GM10248 (cell line): Measurements from ENCODE around the gene RYK.
A peak's percentile ranks its signal among the peaks of the same experiment; 100 is the strongest.

Source experiments
- CTCF ChIA-PET: fragments of 300-600 bp; sonication (Branson Sonifier 250); formaldehyde crosslinking; extraction: SDS; loops from one replicate; lab custom pipeline; 2021; ENCODE audit warnings: antibody characterized with exemption; lab: Yijun Ruan, JAX
- POLR2A ChIA-PET: fragments of 350-650 bp; sonication (Branson Sonifier 250); formaldehyde crosslinking; extraction: SDS; loops from one replicate; lab custom pipeline; 2020; ENCODE audit warnings: antibody characterized with exemption; lab: Yijun Ruan, JAX
- DNase-seq: peaks from one replicate; pipeline ENCODE4 v3.0.0; 2012; ENCODE audit errors: extremely low spot score
- CTCF ChIP-seq: IDR thresholded peaks from 2 replicates; pipeline ENCODE4 v1.5.1; 2012; ENCODE audit warnings: mild to moderate bottlenecking, low read depth; ENCODE audit errors: extremely low read depth, missing control alignments, control extremely low read depth

Gene RYK

GRCh38 chr3:134294302-134295280, 43.9 kb upstream of the RYK start:
- TF ChIP-seq CTCF, result no peak
- peak; percentile 73 for DNase-seq
- CTCF ChIA-PET, result interaction anchor here (1.0 to 3.0 kb wide), 8 partner anchors 8 to 179 kb away, joined by 3 to 21 read pairs (median 4); no protein-coding TSS in a partner anchor
- POLR2A ChIA-PET, result no interaction called here

- CTCF ChIA-PET, result no interaction called here
- POLR2A ChIA-PET, result no interaction called here
These were observed 40.9 kb upstream of the RYK start for GRCh38 chr3:134291319-134292254.

DNA sequence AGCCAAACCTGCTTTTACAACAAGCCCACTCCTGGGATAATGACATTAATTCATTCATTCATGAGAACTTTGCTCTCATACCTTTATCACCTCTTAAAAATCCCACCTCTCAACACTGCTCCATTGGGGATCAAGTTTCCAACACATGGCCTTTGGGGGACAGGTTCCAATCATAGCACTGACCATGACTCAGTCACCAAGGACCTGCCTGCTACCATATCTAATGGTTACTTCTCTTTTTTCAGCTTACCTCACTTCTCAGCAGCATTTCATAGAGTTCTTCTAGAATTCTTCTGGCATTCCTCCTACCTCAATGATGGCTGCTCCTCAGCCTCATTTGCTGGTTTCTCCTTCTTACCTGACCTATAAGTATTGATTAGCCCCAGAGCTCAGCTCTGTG, 36.9 kb upstream of the RYK start:
- CTCF ChIA-PET, result interaction anchor here (1.0 to 1.3 kb wide), 2 partner anchors 9 to 14 kb away, joined by 3 to 4 read pairs; no protein-coding TSS in a partner anchor
- DNase-seq, result no peak
- POLR2A ChIA-PET, result no interaction called here
- TF ChIP-seq CTCF, result no peak

More at GRCh38 chr3:134291319-134292254, 40.9 kb upstream of the RYK start:
- DNase-seq, result no peak
- no peak for TF ChIP-seq CTCF

DNA sequence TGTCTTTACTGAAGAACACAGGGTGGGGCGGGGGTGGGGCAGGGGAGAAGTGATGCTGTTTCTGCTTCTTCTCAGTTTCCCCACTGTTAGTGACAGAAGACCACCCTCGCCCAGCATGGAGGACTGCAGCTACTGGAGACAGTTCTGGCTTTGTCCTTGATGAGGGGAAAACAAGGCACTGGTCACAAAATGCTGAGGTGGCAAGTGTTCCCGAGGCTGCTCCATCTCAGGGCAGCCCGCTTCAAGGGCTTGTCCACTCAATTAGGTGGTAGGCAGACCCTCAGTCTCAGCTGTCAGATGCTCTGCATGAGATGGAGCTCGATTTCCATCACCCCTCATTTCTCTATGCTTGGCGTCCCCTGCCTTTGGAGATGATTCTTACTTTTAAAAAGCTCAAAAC, 33.8 kb upstream of the RYK start:
- CTCF ChIA-PET, result interaction anchor here (0.7 to 1.5 kb wide), 3 partner anchors 24 to 72 kb away, joined by 3 read pairs; no protein-coding TSS in a partner anchor
- TF ChIP-seq CTCF, result no peak
- POLR2A ChIA-PET, result no interaction called here
- DNase-seq, result no peak

DNA sequence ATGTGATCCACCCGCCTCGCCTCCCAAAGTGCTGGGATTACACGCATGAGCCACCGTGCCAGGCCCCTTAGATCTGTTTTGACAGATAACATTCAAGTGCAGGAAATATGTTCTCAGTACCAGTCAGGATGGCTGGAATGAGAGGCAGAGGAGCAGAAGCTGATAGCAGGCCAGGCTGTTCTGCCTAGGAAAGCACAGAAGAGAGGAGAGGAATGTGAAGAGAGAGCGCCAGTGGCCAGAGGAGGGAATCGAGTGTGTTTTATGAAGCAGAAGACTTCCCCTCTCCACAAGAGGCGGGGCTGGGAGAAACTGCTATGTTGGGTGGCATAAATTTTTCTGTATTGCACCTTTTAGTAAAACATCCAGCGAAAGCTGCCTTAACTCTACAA, 32.0 kb upstream of the RYK start:
- TF ChIP-seq CTCF, result no peak
- CTCF ChIA-PET, result interaction anchor here (1.1 kb wide), 1 partner anchor 114 kb away, joined by 3 read pairs; no protein-coding TSS in a partner anchor
- no peak for DNase-seq
- POLR2A ChIA-PET, result no interaction called here
